K562 (cell line): ENCODE measurements around the gene CALU. TPM values are rescaled to one million over a fixed set of nuclear protein-coding genes. Genes with fewer than 3 reads are reported as not detected.
A peak's percentile ranks its signal among the peaks of the same experiment; 100 is the strongest.

ENCODE experiments used
- ARNT ChIP-seq, 2 experiments: fragments of 450-650 bp; IDR thresholded peaks; 2 replicates each; pipeline ENCODE4 v1.6.1; 2016; ENCODE audit warnings: mild to moderate bottlenecking in 1 of 2
- MYC ChIP-seq, 2 experiments: fragments of 250-450 bp in 1 of 2; sonication (Bioruptor Pico) in 1 of 2; IDR thresholded peaks; 2 replicates each; pipeline versions ENCODE4 v1.5.1 to v1.6.1; 2012 to 2021; ENCODE audit warnings: low read depth in 2 of 2, borderline replicate concordance in 1 of 2, improper control_type of control experiment in 1 of 2, low read length in 1 of 2, mild to moderate bottlenecking in 1 of 2, moderate library complexity in 1 of 2
- POLR3A ChIP-seq: IDR thresholded peaks from 2 replicates; pipeline ENCODE4 v1.6.1; 2011; ENCODE audit warnings: borderline replicate concordance, mild to moderate bottlenecking, moderate library complexity; ENCODE audit not compliant: insufficient read length, insufficient read depth; ENCODE audit errors: extremely low read depth
- SMAD2 ChIP-seq: fragments of 150-350 bp; IDR thresholded peaks from 2 replicates; pipeline ENCODE4 v1.6.1; 2014; ENCODE audit warnings: low read depth, mild to moderate bottlenecking, low read length
- SRSF7 ChIP-seq: fragments of 200-400 bp; formaldehyde crosslinking; optimal IDR thresholded peaks from 2 replicates; pipeline ENCODE3; 2017; ENCODE audit warnings: mild to moderate bottlenecking, low read depth, low read length
- TBP ChIP-seq: optimal IDR thresholded peaks from 2 replicates; pipeline ENCODE3; 2011; ENCODE audit warnings: low read depth, low read length, improper control_type of control experiment
- ZNF3 ChIP-seq: fragments of 250-450 bp; sonication (Bioruptor Pico); IDR thresholded peaks from 2 replicates; pipeline ENCODE4 v1.5.0; 2021; ENCODE audit warnings: mild to moderate bottlenecking, moderate library complexity
- polyA plus RNA-seq, 8 experiments: library from polyadenylated mRNA; depleted of rRNA in 4 of 8; stranded (reverse) in 5 of 8; unstranded in 3 of 8; fragments of >200 nt; fragmentation: Nextera tagmentation in 2 of 8; fragmentation: Illumina TruSeq in 1 of 8; extraction: Ambion mirVana in 2 of 8; extraction: Trizol in 1 of 8; gene quantifications; 2 replicates each; pipeline versions ENCODE4 v1.2.1 to v1.2.3, GENCODE V29; 2011 to 2014; ENCODE audit warnings: inconsistent platforms in 1 of 8, missing spikeins in 1 of 8
- total RNA-seq, 7 experiments: library from RNA; depleted of rRNA in 6 of 7; stranded (reverse); fragments of >200 nt in 6 of 7; fragmentation: Illumina TruSeq in 2 of 7; extraction: Trizol in 2 of 7; gene quantifications; 2 replicates each; pipeline versions ENCODE4 v1.2.1 to v1.2.3, GENCODE V29; 2011 to 2021; ENCODE audit warnings: low replicate concordance in 1 of 7
- TF ChIP-seq, protein P1 (sequence below): fragments of 200-600 bp; sonication (generic); IDR thresholded peaks from one replicate; pipeline ENCODE4 v1.6.1; 2012; ENCODE audit warnings: mild to moderate bottlenecking, low read depth, low read length, inconsistent platforms
- TF ChIP-seq, protein P2 (sequence below): sonication (generic); formaldehyde crosslinking; IDR thresholded peaks from 2 replicates; pipeline ENCODE4 v1.8.1; 2023; ENCODE audit warnings: mild to moderate bottlenecking, missing genetic modification reagents
- TF ChIP-seq, protein P3 (sequence below): fragments of 450-650 bp; formaldehyde crosslinking; conservative IDR thresholded peaks from 2 replicates; pipeline ENCODE4 v1.4.0; 2022; ENCODE audit warnings: mild to moderate bottlenecking, missing genetic modification characterization

The CALU gene
- total and polyA plus RNA-seq, 9 of the 15 experiments (the other 6 are each of a cell fraction or from before 2014, with no cell fraction given): 166 to 286 (median 215) TPM

DNA sequence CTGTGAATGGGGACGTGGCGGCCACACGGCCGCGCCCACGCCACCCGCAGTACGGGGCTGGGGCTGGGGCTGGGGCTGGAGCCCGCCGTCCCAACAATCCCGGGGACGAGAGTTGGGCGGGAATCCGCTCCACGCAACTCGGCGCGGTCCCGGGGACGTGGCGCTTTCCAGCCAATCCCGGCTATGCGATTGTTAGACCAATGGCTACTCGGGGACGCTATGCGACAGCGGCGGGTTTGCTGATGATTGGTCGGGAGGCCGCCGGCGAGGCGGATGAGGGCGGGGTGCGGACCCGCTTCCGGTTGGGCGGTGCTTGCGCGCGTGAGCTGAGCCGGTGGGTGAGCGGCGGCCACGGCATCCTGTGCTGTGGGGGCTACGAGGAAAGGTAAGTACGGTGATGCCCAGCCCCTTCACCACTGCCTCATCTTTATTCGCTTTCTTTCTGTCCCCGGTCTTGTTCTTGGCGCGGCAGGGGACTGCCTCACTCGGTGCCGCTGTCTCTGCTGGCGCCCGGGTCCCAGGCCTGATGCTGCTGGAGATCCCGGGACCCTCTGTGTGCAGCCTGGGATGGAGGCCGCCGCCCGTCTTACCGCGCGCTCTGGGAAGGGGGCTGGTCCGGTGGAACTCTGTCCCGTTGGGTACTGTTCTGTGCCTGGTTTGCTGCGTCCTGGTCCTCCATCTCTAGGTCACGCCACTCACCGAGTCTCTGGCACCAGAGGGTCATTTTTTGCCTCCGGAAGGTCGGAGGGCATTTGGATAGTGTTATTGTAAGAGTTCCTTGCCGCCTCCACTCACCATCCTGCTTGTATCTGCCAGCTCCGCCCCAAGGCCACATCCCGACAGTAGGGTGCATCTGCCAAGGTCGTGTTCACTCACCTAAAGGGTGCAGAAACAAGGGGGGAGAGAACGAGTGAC, at the start of gene CALU (continued):
- TF ChIP-seq, protein P1, sequence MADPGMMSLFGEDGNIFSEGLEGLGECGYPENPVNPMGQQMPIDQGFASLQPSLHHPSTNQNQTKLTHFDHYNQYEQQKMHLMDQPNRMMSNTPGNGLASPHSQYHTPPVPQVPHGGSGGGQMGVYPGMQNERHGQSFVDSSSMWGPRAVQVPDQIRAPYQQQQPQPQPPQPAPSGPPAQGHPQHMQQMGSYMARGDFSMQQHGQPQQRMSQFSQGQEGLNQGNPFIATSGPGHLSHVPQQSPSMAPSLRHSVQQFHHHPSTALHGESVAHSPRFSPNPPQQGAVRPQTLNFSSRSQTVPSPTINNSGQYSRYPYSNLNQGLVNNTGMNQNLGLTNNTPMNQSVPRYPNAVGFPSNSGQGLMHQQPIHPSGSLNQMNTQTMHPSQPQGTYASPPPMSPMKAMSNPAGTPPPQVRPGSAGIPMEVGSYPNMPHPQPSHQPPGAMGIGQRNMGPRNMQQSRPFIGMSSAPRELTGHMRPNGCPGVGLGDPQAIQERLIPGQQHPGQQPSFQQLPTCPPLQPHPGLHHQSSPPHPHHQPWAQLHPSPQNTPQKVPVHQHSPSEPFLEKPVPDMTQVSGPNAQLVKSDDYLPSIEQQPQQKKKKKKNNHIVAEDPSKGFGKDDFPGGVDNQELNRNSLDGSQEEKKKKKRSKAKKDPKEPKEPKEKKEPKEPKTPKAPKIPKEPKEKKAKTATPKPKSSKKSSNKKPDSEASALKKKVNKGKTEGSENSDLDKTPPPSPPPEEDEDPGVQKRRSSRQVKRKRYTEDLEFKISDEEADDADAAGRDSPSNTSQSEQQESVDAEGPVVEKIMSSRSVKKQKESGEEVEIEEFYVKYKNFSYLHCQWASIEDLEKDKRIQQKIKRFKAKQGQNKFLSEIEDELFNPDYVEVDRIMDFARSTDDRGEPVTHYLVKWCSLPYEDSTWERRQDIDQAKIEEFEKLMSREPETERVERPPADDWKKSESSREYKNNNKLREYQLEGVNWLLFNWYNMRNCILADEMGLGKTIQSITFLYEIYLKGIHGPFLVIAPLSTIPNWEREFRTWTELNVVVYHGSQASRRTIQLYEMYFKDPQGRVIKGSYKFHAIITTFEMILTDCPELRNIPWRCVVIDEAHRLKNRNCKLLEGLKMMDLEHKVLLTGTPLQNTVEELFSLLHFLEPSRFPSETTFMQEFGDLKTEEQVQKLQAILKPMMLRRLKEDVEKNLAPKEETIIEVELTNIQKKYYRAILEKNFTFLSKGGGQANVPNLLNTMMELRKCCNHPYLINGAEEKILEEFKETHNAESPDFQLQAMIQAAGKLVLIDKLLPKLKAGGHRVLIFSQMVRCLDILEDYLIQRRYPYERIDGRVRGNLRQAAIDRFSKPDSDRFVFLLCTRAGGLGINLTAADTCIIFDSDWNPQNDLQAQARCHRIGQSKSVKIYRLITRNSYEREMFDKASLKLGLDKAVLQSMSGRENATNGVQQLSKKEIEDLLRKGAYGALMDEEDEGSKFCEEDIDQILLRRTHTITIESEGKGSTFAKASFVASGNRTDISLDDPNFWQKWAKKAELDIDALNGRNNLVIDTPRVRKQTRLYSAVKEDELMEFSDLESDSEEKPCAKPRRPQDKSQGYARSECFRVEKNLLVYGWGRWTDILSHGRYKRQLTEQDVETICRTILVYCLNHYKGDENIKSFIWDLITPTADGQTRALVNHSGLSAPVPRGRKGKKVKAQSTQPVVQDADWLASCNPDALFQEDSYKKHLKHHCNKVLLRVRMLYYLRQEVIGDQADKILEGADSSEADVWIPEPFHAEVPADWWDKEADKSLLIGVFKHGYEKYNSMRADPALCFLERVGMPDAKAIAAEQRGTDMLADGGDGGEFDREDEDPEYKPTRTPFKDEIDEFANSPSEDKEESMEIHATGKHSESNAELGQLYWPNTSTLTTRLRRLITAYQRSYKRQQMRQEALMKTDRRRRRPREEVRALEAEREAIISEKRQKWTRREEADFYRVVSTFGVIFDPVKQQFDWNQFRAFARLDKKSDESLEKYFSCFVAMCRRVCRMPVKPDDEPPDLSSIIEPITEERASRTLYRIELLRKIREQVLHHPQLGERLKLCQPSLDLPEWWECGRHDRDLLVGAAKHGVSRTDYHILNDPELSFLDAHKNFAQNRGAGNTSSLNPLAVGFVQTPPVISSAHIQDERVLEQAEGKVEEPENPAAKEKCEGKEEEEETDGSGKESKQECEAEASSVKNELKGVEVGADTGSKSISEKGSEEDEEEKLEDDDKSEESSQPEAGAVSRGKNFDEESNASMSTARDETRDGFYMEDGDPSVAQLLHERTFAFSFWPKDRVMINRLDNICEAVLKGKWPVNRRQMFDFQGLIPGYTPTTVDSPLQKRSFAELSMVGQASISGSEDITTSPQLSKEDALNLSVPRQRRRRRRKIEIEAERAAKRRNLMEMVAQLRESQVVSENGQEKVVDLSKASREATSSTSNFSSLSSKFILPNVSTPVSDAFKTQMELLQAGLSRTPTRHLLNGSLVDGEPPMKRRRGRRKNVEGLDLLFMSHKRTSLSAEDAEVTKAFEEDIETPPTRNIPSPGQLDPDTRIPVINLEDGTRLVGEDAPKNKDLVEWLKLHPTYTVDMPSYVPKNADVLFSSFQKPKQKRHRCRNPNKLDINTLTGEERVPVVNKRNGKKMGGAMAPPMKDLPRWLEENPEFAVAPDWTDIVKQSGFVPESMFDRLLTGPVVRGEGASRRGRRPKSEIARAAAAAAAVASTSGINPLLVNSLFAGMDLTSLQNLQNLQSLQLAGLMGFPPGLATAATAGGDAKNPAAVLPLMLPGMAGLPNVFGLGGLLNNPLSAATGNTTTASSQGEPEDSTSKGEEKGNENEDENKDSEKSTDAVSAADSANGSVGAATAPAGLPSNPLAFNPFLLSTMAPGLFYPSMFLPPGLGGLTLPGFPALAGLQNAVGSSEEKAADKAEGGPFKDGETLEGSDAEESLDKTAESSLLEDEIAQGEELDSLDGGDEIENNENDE: no peak
- TF ChIP-seq POLR3A (no peak), ZNF3 (CRISPR knock-in tag) (no peak), ARNT (IDR thresholded peaks at IDR 0.05) (0 out of 4 replicates have a peak, but pooled peaks have one; percentile 26 to 62), SRSF7 (no peak), TBP (peak; percentile 78), MYC (IDR thresholded peaks at IDR 0.05; ENCODE audit: low read depth, low read length) (peak; percentile 93), MYC (CRISPR knock-in tag; IDR thresholded peaks at IDR 0.05; ENCODE audit: borderline replicate concordance, low read depth) (peak; percentile 90), SMAD2 (no peak)
- TF ChIP-seq, protein P2, sequence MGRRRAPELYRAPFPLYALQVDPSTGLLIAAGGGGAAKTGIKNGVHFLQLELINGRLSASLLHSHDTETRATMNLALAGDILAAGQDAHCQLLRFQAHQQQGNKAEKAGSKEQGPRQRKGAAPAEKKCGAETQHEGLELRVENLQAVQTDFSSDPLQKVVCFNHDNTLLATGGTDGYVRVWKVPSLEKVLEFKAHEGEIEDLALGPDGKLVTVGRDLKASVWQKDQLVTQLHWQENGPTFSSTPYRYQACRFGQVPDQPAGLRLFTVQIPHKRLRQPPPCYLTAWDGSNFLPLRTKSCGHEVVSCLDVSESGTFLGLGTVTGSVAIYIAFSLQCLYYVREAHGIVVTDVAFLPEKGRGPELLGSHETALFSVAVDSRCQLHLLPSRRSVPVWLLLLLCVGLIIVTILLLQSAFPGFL (CRISPR knock-in tag): peak; percentile 11; the same call in 1 of the 2 replicates
- TF ChIP-seq, protein P3, sequence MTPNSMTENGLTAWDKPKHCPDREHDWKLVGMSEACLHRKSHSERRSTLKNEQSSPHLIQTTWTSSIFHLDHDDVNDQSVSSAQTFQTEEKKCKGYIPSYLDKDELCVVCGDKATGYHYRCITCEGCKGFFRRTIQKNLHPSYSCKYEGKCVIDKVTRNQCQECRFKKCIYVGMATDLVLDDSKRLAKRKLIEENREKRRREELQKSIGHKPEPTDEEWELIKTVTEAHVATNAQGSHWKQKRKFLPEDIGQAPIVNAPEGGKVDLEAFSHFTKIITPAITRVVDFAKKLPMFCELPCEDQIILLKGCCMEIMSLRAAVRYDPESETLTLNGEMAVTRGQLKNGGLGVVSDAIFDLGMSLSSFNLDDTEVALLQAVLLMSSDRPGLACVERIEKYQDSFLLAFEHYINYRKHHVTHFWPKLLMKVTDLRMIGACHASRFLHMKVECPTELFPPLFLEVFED (CRISPR knock-in tag): peak; percentile 81; the same call in 1 of the 2 replicates
